Activated CD4-positive, alpha-beta T cell treated with anti-CD3 and anti-CD28 coated beads, Interleukin-2, amount 50 U/mL, for 1 hour (primary cell): Measurements from ENCODE around the gene CNN1.

ENCODE experiments used
- DNase-seq: peaks from one replicate; pipeline ENCODE4 v3.0.0-alpha.2; 2020

The CNN1 gene

GRCh38 chr19:11538232-11539036 is at the start of gene CNN1:
Gene CNN1 (plus strand): TSS chr19:11538851. CDS start chr19:11538928, 77 bp downstream.
- DNase-seq, result no peak

GRCh38 chr19:11489378-11489777 is 49.3 kb upstream of the CNN1 start:
- no peak for DNase-seq

- DNase-seq, result no peak
These were observed 43.9 kb upstream of the CNN1 start for GRCh38 chr19:11494634-11495285.

- no peak for DNase-seq
These were observed 43.2 kb upstream of the CNN1 start for GRCh38 chr19:11495481-11495880.

- DNase-seq, result no peak
These were observed 42.8 kb upstream of the CNN1 start for GRCh38 chr19:11495885-11496284.

GRCh38 chr19:11496391-11497163 is 42.1 kb upstream of the CNN1 start:
- peak; percentile 62 for DNase-seq

- DNase-seq, result no peak
These were observed 39.4 kb upstream of the CNN1 start for GRCh38 chr19:11499220-11499726.

GRCh38 chr19:11499890-11500420 is 38.7 kb upstream of the CNN1 start:
- DNase-seq, result no peak

- DNase-seq, result no peak
These were observed 34.1 kb upstream of the CNN1 start for GRCh38 chr19:11504502-11505031.

- peak; percentile 97 for DNase-seq
These were observed 33.6 kb upstream of the CNN1 start for GRCh38 chr19:11505032-11505503.

GRCh38 chr19:11505504-11506100 is 33.0 kb upstream of the CNN1 start, which contains the start of gene ZNF653:
Gene ZNF653 (minus strand): TSS chr19:11505839. CDS start chr19:11505786, 53 bp downstream.
- peak; percentile 94 for DNase-seq

GRCh38 chr19:11506101-11506555 is 32.5 kb upstream of the CNN1 start:
- no peak for DNase-seq

- no peak for DNase-seq
These were observed 31.7 kb upstream of the CNN1 start for GRCh38 chr19:11506967-11507366.

- DNase-seq, result no peak
These were observed 31.1 kb upstream of the CNN1 start for GRCh38 chr19:11507370-11508078.

GRCh38 chr19:11510444-11510843 is 28.2 kb upstream of the CNN1 start:
- no peak for DNase-seq

- DNase-seq, result no peak
These were observed 24.7 kb upstream of the CNN1 start for GRCh38 chr19:11513946-11514345.

- DNase-seq, result no peak
These were observed 19.5 kb upstream of the CNN1 start for GRCh38 chr19:11519138-11519537.

- DNase-seq, result peak; percentile 90
These were observed 9.9 kb upstream of the CNN1 start, which contains the start of gene ECSIT for GRCh38 chr19:11528551-11529341. Gene ECSIT (minus strand): TSS chr19:11529134. CDS start chr19:11519170, 9,964 bp downstream.

GRCh38 chr19:11530432-11530831 is 8.2 kb upstream of the CNN1 start:
- peak; percentile 18 for DNase-seq

- no peak for DNase-seq
These were observed 4.1 kb upstream of the CNN1 start for GRCh38 chr19:11534538-11534937.
